Measurements from ENCODE around the gene FAM163A.

The FAM163A gene

GRCh38 chr1:179750630-179751029 is 7.5 kb downstream of the FAM163A start:
- no peak for DNase-seq (ENCODE audit: low read depth in 2 of 2)

- no peak for DNase-seq (ENCODE audit: low read depth in 2 of 2)
Observed at GRCh38 chr1:179753061-179753460, 10.0 kb downstream of the FAM163A start.

GRCh38 chr1:179754041-179754624 is 11.0 kb downstream of the FAM163A start:
- DNase-seq (ENCODE audit: low read depth in 2 of 2): no peak

- DNase-seq (ENCODE audit: low read depth in 2 of 2): no peak
Observed at GRCh38 chr1:179757933-179758332, 14.8 kb downstream of the FAM163A start.

- no peak for DNase-seq (ENCODE audit: low read depth in 2 of 2)
Observed at GRCh38 chr1:179760521-179760920, 17.4 kb downstream of the FAM163A start.

GRCh38 chr1:179761296-179761695 is 18.2 kb downstream of the FAM163A start:
- no peak for DNase-seq (ENCODE audit: low read depth in 2 of 2)

GRCh38 chr1:179761846-179762640 is 19.0 kb downstream of the FAM163A start:
- DNase-seq (ENCODE audit: low read depth in 2 of 2): no peak

GRCh38 chr1:179767177-179767581 is 24.1 kb downstream of the FAM163A start:
- no peak for DNase-seq (ENCODE audit: low read depth in 2 of 2)

GRCh38 chr1:179767996-179768395 is 24.9 kb downstream of the FAM163A start:
- no peak for DNase-seq (ENCODE audit: low read depth in 2 of 2)

GRCh38 chr1:179770887-179771502 is 27.9 kb downstream of the FAM163A start:
- DNase-seq (ENCODE audit: low read depth in 2 of 2): no peak

GRCh38 chr1:179773264-179773663 is 30.2 kb downstream of the FAM163A start:
- DNase-seq (ENCODE audit: low read depth in 2 of 2): no peak

- no peak for DNase-seq (ENCODE audit: low read depth in 2 of 2)
Observed at GRCh38 chr1:179774000-179774399, 30.9 kb downstream of the FAM163A start.

- DNase-seq (ENCODE audit: low read depth in 2 of 2): no peak
Observed at GRCh38 chr1:179774566-179774965, 31.5 kb downstream of the FAM163A start.

GRCh38 chr1:179775009-179775408 is 31.9 kb downstream of the FAM163A start:
- DNase-seq (ENCODE audit: low read depth in 2 of 2): no peak

GRCh38 chr1:179776831-179777230 is 33.7 kb downstream of the FAM163A start:
- no peak for DNase-seq (ENCODE audit: low read depth in 2 of 2)

- DNase-seq (ENCODE audit: low read depth in 2 of 2): no peak
Observed at GRCh38 chr1:179777731-179778130, 34.6 kb downstream of the FAM163A start.

GRCh38 chr1:179779645-179780272 is 36.7 kb downstream of the FAM163A start:
- no peak for DNase-seq (ENCODE audit: low read depth in 2 of 2)

- DNase-seq (ENCODE audit: low read depth in 2 of 2): no peak
Observed at GRCh38 chr1:179781962-179782361, 38.9 kb downstream of the FAM163A start.

GRCh38 chr1:179785031-179785431 is 41.9 kb downstream of the FAM163A start:
- DNase-seq (ENCODE audit: low read depth in 2 of 2): no peak

- no peak for DNase-seq (ENCODE audit: low read depth in 2 of 2)
Observed at GRCh38 chr1:179785728-179786127, 42.6 kb downstream of the FAM163A start.

GRCh38 chr1:179786815-179787685 is 44.0 kb downstream of the FAM163A start:
- DNase-seq (ENCODE audit: low read depth in 2 of 2): no peak

- no peak for DNase-seq (ENCODE audit: low read depth in 2 of 2)
Observed at GRCh38 chr1:179788259-179788658, 45.2 kb downstream of the FAM163A start.

Measured in stimulated activated CD4-positive, alpha-beta T cell treated with anti-CD3 and anti-CD28 coated beads, Interleukin-15, amount 100 ng/mL, for 48 hours (primary cell).